Thoracic aorta (tissue), 2 donors: ENCODE results near the gene CACNA1B. TPM values are rescaled to one million over a fixed set of nuclear protein-coding genes. Genes with fewer than 3 reads are reported as not detected.
"Not testable (repeated sequence)": the region's sequence is repeated elsewhere in the genome, so short reads cannot be mapped to it uniquely, and the experiment has no call there.

Experiments
- ATAC-seq: fragments of 150-250 bp; one replicate; pipeline ENCODE4 v1.8.0; 2017; ENCODE audit warnings: low read depth; ENCODE audit not compliant: insufficient number of reproducible peaks, low FRiP score
- DNase-seq: peaks from one replicate; pipeline ENCODE4 v3.0.0-alpha.2; 2020; ENCODE audit warnings: low spot score
- H3K27ac ChIP-seq, 2 donors: fragments of 200-600 bp; sonication (generic); 1 replicate in 1 of 2; 2 replicates in 1 of 2; pipeline ENCODE4 v1.5.1; 2016; ENCODE audit warnings: mild to moderate bottlenecking in 2 of 2, moderate library complexity in 2 of 2
- H3K27me3 ChIP-seq: fragments of 200-600 bp; sonication (generic); replicated peaks from 2 replicates; pipeline ENCODE4 v1.6.0; 2016; ENCODE audit warnings: mild to moderate bottlenecking; ENCODE audit not compliant: insufficient read depth
- H3K36me3 ChIP-seq: fragments of 200-600 bp; sonication (generic); one replicate; pipeline ENCODE4 v1.5.1; 2016
- H3K4me1 ChIP-seq, 2 donors: fragments of 200-600 bp; sonication (generic); 1 replicate in 1 of 2; 2 replicates in 1 of 2; pipeline versions ENCODE4 v1.5.1 to v1.6.0; 2016; ENCODE audit warnings: low read depth in 2 of 2, mild to moderate bottlenecking in 1 of 2; ENCODE audit not compliant: control insufficient read depth in 1 of 2
- H3K4me3 ChIP-seq: fragments of 200-600 bp; sonication (generic); 2 replicates; pipeline ENCODE4 v1.5.1; 2016; ENCODE audit warnings: mild to moderate bottlenecking
- H3K9me3 ChIP-seq: fragments of 200-600 bp; sonication (generic); 2 replicates; pipeline ENCODE4 v1.5.1; 2016
- CTCF ChIP-seq: fragments of 200-600 bp; sonication (generic); IDR thresholded peaks from one replicate; pipeline ENCODE4 v1.5.1; 2019; ENCODE audit warnings: antibody characterized with exemption
- total RNA-seq, 2 donors: library from RNA; depleted of rRNA; stranded (reverse); fragments of >200 nt; gene quantifications; one replicate each; pipeline versions ENCODE4 v1.1.0 to v1.2.3, GENCODE V29; 2016

Gene CACNA1B
- under 1 TPM; 0.07 to 0.14 TPM for total RNA-seq

DNA sequence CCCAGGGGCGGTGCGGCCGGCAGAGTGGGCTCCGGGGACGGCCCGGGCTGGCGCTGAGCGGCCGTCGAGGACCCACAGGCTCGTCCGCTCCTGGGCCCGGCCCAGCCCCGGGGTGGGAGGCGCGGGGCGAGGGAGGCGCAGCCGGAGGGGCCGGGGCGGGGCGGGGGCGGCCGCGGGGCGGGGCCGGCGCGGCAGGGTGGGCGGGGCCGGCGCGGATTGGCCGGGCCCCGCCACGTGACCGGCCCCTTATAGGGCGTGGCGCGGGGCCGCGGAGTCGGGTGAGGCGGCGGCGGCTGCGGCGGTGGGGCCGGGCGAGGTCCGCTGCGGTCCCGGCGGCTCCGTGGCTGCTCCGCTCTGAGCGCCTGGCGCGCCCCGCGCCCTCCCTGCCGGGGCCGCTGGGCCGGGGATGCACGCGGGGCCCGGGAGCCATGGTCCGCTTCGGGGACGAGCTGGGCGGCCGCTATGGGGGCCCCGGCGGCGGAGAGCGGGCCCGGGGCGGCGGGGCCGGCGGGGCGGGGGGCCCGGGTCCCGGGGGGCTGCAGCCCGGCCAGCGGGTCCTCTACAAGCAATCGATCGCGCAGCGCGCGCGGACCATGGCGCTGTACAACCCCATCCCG lies at the start of gene CACNA1B:
Gene CACNA1B (plus strand): TSS at position 277 of the 617 bp plus-strand sequence. CDS start 152 bp downstream, at position 429.
- H3K4me3 ChIP-seq: peak within 1 kb of the TSS; percentile 50
- not testable (repeated sequence) for H3K27me3 ChIP-seq, H3K36me3 ChIP-seq, ATAC-seq, H3K27ac ChIP-seq, H3K9me3 ChIP-seq, H3K4me1 ChIP-seq, DNase-seq

DNA sequence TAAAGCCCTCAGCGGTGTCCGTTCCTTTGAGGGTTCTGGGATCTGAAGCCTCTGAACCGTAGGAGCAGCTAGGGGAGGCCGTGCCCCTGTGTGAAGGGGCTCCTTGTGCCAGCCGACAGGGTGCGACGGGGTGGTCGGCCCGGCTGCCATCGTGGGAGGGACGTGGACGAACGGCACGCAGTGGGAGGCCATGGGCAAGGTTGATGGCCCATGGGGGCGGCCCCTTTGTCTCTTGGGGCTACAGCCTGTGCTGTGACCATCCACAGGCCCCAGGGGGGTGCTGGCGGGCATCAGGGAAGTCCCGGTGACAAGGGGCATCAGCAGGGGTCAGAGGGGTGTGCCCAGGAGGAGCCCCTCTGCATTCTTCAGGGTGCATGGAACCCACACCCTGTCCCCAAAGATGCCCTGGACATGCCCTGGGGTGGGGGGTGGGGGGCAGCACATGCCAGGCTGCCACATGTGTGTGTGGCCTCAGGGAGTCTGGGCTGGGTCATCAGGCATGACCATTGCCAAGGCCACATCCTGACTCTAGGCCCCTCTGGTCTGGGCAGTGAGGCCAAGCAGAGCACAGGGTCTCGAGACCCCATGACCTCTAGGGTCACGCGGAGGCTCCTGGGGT lies 49.6 kb upstream of the CACNA1B start:
- Histone ChIP-seq H3K4me3 (no peak overlapping the region), H3K27me3 (no peaks in the 10 kb centered on the region), H3K27ac (no peak overlapping the region), H3K36me3 (peaks cover 35% of the 10 kb centered on the region), H3K9me3 (no peaks in the 10 kb centered on the region), H3K4me1 (no peaks in the 10 kb centered on the region)
- DNase-seq (no peak), ATAC-seq (no peak)
- no peak for TF ChIP-seq CTCF

GRCh38 chr9:137828527-137829259 lies 48.9 kb upstream of the CACNA1B start:
- Histone ChIP-seq H3K4me1 (no peaks in the 10 kb centered on the region), H3K4me3 (no peak overlapping the region), H3K27me3 (no peaks in the 10 kb centered on the region), H3K36me3 (peaks cover 39% of the 10 kb centered on the region), H3K9me3 (no peaks in the 10 kb centered on the region), H3K27ac (no peak overlapping the region)
- DNase-seq (no peak), ATAC-seq (no peak)
- TF ChIP-seq CTCF: no peak

DNA sequence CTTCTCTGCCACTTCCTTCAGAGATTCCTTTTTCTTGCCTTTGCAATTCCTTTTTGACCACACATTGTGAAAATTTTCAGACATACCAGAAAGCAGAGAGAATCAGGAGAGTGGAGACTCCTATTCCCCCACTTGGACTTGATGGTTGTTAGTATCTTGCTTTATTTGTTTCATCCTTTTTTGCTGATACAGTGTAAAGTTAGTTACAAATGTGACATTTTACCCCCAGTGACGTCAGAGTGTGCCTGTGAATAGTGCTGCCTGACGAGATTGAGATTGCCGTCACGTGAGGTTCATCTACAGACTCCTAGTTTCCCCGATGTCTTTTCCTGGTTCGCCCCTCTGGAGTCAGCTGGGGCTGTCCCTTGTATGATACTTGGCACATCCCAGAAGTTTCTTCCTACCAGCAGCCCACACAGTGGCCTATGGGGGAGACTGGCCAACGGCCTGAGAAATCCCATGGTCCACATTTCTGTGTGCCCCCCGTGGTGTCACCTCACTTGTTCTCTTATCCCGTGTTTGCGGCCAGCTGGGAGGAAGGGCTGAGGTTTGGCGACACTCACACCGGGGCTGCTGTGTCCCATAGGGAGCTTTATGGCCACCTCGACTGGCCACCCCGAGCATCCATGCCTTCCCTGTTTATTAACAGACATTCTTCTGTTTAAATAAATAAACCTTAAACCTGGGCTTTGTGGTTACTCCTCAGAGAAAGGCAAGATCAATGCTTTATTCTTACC lies 48.2 kb upstream of the CACNA1B start:
- no peak for TF ChIP-seq CTCF
- H3K27ac ChIP-seq: no peak overlapping the region
- ATAC-seq: no peak
- H3K4me1 ChIP-seq: no peaks in the 10 kb centered on the region
- H3K9me3 ChIP-seq: no peaks in the 10 kb centered on the region
- H3K4me3 ChIP-seq: no peak overlapping the region
- no peaks in the 10 kb centered on the region for H3K27me3 ChIP-seq
- no peak for DNase-seq
- H3K36me3 ChIP-seq: peaks cover 46% of the 10 kb centered on the region

DNA sequence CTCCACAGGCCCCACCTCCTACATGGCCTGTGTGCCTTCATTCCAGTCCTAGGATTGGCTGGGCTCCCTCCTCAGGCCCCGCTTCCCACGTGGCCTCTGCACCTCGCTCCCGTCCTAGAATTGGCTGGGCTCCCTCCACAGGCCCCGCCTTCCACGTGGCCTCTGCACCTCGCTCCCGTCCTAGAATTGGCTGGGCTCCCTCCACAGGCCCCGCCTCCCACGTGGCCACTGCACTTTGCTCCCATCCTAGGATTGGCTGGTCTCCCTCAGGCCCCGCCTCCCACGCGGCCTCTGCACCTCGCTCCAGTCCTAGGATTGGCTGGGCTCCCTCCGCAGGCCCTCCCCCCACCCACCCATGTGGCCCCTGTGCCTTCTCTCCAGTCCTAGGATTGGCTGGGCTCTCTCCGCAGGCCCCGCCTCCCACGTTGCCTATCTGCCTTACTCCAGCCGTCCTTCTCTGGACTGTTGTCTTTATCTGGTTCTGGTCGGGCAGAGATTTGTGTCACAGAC lies 45.3 kb upstream of the CACNA1B start:
- peaks cover 41% of the 10 kb centered on the region for H3K36me3 ChIP-seq
- no peak overlapping the region for H3K4me3 ChIP-seq

More for the DNA sequence above, 45.3 kb upstream of the CACNA1B start:
- Histone ChIP-seq H3K27me3 (no peaks in the 10 kb centered on the region), H3K4me1 (no peaks in the 10 kb centered on the region), H3K27ac (no peak overlapping the region), H3K9me3 (no peaks in the 10 kb centered on the region)
- no peak for DNase-seq
- ATAC-seq: no peak
- no peak for TF ChIP-seq CTCF
